ENCODE measurements around the gene RPP40. TPM values are rescaled to one million over a fixed set of nuclear protein-coding genes. Genes with fewer than 3 reads are reported as not detected.

RPP40 gene
- total RNA-seq, 1 experiment from 2014 or later: 15.9 TPM

GRCh38 chr6:4987432-4987831, 16.4 kb downstream of the RPP40 start:
- ChIA-PET POLR2A (no interaction called here), RAD21 (ENCODE audit: low non-redundant PET in 1 of 2, low total read pairs in 2 of 2, uncharacterized antibody in 2 of 2, unreplicated experiment in 2 of 2) (no interaction called here), CTCF (no interaction called here)
- peaks cover 0 to 5% of the 10 kb centered on the region in 2 experiments; a peak in 1 of 4 replicates for H3K4me1 ChIP-seq (ENCODE audit: control insufficient read depth in 1 of 2, insufficient read depth in 2 of 2, low read length in 2 of 2)
- H3K27ac ChIP-seq (ENCODE audit: low read depth, low read length): no peak overlapping the region
- intact Hi-C loops (cut with micrococcal nuclease): no loop called here
- ATAC-seq (no peak), DNase-seq (ENCODE audit: low read depth, low spot score) (no peak)
- H3K9ac ChIP-seq (ENCODE audit: low read length): no peak overlapping the region
- H3K79me2 ChIP-seq (ENCODE audit: insufficient read depth, low read length): no peaks in the 10 kb centered on the region
- BruUV-seq (replicated peaks): no TSS peak
- H3K27me3 ChIP-seq (ENCODE audit: insufficient read depth, low read length): no peaks in the 10 kb centered on the region
- no peaks in the 10 kb centered on the region for H3K9me3 ChIP-seq (ENCODE audit: control insufficient read depth in 1 of 2, insufficient read depth in 1 of 2, low read depth in 1 of 2, low read length in 2 of 2)
- H3K9me2 ChIP-seq (ENCODE audit: insufficient read depth): no peaks in the 10 kb centered on the region
- no peak overlapping the region for H3K4me2 ChIP-seq (ENCODE audit: low read length)
- no peak overlapping the region for H2AFZ ChIP-seq (ENCODE audit: low read depth, low read length, poor library complexity, severe bottlenecking)
- no peaks in the 10 kb centered on the region for H3K36me3 ChIP-seq (ENCODE audit: control insufficient read depth in 1 of 2, insufficient read depth in 2 of 2, low read length in 2 of 2)
- no peak overlapping the region for H3K4me3 ChIP-seq (replicated peaks in 1 of 2; ENCODE audit: low read depth in 1 of 2, low read length in 2 of 2)
- H4K20me1 ChIP-seq (ENCODE audit: insufficient read depth): no peaks in the 10 kb centered on the region
- TF ChIP-seq REST (IDR thresholded peaks at IDR 0.05; ENCODE audit: low read depth) (no peak), SRF (IDR thresholded peaks at IDR 0.05; ENCODE audit: low read depth) (no peak)

GRCh38 chr6:4986999-4987398, 16.8 kb downstream of the RPP40 start:
- no peak for DNase-seq (ENCODE audit: low read depth, low spot score)
- Histone ChIP-seq H3K4me1 (ENCODE audit: control insufficient read depth in 1 of 2, insufficient read depth in 2 of 2, low read length in 2 of 2) (peaks cover 0 to 5% of the 10 kb centered on the region in 2 experiments; a peak in 1 of 4 replicates), H3K4me2 (ENCODE audit: low read length) (no peak overlapping the region), H3K36me3 (ENCODE audit: control insufficient read depth in 1 of 2, insufficient read depth in 2 of 2, low read length in 2 of 2) (no peaks in the 10 kb centered on the region), H4K20me1 (ENCODE audit: insufficient read depth) (no peaks in the 10 kb centered on the region), H3K27ac (ENCODE audit: low read depth, low read length) (no peak overlapping the region), H3K4me3 (replicated peaks in 1 of 2; ENCODE audit: low read depth in 1 of 2, low read length in 2 of 2) (no peak overlapping the region), H3K79me2 (ENCODE audit: insufficient read depth, low read length) (no peaks in the 10 kb centered on the region), H2AFZ (ENCODE audit: low read depth, low read length, poor library complexity, severe bottlenecking) (no peak overlapping the region), H3K9me2 (ENCODE audit: insufficient read depth) (no peaks in the 10 kb centered on the region), H3K9me3 (ENCODE audit: control insufficient read depth in 1 of 2, insufficient read depth in 1 of 2, low read depth in 1 of 2, low read length in 2 of 2) (no peaks in the 10 kb centered on the region), H3K9ac (ENCODE audit: low read length) (no peak overlapping the region), H3K27me3 (ENCODE audit: insufficient read depth, low read length) (no peaks in the 10 kb centered on the region)
- TF ChIP-seq ZBTB33 (IDR thresholded peaks at IDR 0.05; ENCODE audit: extremely low read depth, insufficient replicate concordance, low read length): no peak
- no peak for TF ChIP-seq EZH2 (IDR thresholded peaks at IDR 0.05)
- no peak for TF ChIP-seq YY1 (IDR thresholded peaks at IDR 0.05; ENCODE audit: extremely low read depth, insufficient replicate concordance, low read depth, low read length)
- no peak for ATAC-seq
- RAD21 ChIA-PET (ENCODE audit: low non-redundant PET in 1 of 2, low total read pairs in 2 of 2, uncharacterized antibody in 2 of 2, unreplicated experiment in 2 of 2): no interaction called here
- POLR2A ChIA-PET: no interaction called here
- CTCF ChIA-PET: no interaction called here
- intact Hi-C loops (cut with micrococcal nuclease): no loop called here
- no TSS peak for BruUV-seq (replicated peaks)
